Fibroblast of villous mesenchyme (primary cell): ENCODE results near the gene SPECC1. TPM values are rescaled to one million over a fixed set of nuclear protein-coding genes. Genes with fewer than 3 reads are reported as not detected.
"Not testable (repeated sequence)": the region's sequence is repeated elsewhere in the genome, so short reads cannot be mapped to it uniquely, and the experiment has no call there.

Experiments used
- DNase-seq: peaks from one replicate; pipeline ENCODE4 v3.0.0-alpha.2; 2010; ENCODE audit warnings: low read depth
- H3K4me3 ChIP-seq: 2 replicates; pipeline ENCODE4 v1.5.1; 2011; ENCODE audit warnings: low read depth, mild to moderate bottlenecking, low read length
- total RNA-seq: library from RNA; depleted of rRNA; stranded (reverse); fragments of >200 nt; gene quantifications from 2 replicates; pipeline ENCODE4 v1.2.3, GENCODE V29; 2012
- TF ChIP-seq, protein P1 (sequence below): IDR thresholded peaks from 2 replicates; pipeline ENCODE4 v1.5.1; 2012; ENCODE audit warnings: low read depth, mild to moderate bottlenecking, low read length; ENCODE audit not compliant: insufficient read depth

Gene SPECC1
- total RNA-seq, 1 donor, result 148 TPM

DNA sequence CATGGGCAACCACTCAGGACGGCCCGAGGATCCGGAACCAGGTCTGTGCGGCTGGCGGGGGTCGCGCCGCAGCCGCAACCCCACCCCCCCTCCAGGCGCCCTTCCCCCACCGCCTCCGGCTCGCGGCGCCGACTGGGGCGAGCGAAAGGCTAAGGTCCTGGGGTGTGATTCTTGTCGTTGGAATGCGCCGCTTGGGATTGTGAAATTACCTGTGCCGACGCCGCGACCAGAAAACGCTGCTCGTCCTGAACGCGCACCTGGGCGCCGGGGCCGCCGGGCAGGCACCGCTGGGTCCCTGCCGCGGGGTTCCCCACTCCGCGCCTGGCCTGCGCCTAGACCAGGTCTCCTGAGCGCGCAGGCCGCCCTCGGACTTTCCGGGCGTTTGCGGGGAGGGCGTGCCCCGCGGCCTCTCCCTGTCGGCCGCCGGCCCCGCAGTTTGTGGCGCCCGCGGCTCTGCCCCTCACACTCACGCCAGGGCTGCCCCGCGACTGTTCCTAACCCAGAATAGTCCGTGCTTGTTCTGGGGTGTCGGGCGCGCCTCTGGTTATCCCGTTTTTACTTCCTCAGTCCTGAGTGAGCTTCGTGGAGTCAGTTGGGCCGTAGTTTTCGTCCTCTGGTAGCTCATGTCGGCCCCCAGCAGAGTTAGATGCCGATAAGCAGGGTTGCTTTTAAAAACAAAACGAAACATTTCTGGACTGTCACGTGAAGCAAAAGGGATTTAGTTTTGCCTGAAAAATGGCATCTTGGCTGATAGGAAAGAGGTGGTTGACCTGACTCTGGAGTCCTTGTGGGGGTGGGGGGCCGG, 147.2 kb downstream of the SPECC1 start:
- TF ChIP-seq, protein P1, sequence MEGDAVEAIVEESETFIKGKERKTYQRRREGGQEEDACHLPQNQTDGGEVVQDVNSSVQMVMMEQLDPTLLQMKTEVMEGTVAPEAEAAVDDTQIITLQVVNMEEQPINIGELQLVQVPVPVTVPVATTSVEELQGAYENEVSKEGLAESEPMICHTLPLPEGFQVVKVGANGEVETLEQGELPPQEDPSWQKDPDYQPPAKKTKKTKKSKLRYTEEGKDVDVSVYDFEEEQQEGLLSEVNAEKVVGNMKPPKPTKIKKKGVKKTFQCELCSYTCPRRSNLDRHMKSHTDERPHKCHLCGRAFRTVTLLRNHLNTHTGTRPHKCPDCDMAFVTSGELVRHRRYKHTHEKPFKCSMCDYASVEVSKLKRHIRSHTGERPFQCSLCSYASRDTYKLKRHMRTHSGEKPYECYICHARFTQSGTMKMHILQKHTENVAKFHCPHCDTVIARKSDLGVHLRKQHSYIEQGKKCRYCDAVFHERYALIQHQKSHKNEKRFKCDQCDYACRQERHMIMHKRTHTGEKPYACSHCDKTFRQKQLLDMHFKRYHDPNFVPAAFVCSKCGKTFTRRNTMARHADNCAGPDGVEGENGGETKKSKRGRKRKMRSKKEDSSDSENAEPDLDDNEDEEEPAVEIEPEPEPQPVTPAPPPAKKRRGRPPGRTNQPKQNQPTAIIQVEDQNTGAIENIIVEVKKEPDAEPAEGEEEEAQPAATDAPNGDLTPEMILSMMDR, result no peak
- peak; percentile 31 for DNase-seq
- peak overlapping the region; percentile 67 for H3K4me3 ChIP-seq

DNA sequence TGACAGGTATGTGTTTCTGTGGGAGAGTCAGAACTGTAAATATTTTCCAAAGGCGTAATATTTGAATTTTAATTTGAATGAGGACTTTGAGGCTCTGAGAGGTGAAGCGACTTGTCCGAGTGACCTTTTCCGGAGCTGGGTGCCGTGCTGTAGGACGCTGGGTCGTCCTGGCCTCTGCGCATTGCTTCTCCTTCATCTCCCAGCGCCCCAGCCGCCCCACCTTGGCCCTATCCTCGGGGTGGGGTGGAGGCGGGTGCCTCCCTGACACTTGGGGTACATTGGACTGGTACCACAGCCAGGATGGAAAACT, 147.8 kb downstream of the SPECC1 start:
- no peak for DNase-seq
- H3K4me3 ChIP-seq, result peak overlapping the region; percentile 67
- TF ChIP-seq, protein P1, result no peak

DNA sequence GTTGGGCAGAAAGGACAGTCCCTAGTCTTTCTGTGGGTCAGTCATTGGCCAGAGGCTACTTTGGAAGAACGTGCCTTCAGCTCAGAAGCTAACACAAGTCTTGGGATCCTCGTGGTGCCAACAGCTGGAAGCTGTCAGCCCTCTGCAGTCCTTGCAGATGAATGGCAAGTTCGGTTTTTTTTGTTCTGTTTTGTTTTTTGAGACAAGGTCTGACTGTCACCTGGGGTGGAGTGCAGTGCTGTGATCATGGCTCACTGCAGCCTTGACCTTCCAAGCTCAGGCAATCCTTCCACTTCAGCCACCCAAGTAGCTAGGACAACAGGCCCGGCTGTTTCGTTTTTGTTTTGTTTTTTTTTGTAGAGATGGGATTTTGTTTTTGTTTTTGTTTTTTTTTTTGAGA, 149.4 kb downstream of the SPECC1 start:
- TF ChIP-seq, protein P1, result no peak
- DNase-seq, result no peak
- H3K4me3 ChIP-seq, result no peak overlapping the region

DNA sequence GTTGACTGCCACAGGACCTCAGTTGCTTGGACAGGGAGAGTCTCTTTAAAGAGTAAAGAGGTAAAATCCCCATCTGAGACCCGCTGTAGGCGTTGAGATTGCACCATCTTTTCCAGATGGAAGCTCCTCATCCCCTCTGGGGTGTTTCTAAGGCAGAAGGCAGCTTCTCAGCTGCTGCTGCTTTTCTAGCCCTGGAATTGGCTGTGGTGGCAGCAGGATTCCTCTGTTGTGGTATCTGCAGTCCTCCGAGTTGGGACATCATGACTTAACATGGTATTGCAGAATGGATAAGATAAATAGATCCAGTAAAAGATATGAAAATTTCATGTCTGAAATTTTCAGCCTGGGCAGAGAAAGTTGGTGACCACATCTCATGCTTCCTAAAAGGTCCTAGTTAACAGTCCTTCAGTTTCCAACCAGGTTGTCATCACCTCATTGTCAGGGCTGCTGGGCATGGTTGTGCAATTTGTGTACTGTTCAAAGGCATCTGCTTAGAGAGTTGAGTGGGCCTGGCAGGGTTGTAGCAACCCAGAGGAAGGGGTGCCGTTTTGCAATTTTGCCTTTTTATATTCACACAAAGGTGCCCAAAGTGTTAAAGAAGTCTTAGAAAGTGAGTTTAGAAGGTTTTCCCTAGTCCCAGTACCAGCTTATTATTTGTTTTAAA, 150.4 kb downstream of the SPECC1 start:
- TF ChIP-seq, protein P1, result no peak
- peak; percentile 74 for DNase-seq
- no peak overlapping the region for H3K4me3 ChIP-seq

DNA sequence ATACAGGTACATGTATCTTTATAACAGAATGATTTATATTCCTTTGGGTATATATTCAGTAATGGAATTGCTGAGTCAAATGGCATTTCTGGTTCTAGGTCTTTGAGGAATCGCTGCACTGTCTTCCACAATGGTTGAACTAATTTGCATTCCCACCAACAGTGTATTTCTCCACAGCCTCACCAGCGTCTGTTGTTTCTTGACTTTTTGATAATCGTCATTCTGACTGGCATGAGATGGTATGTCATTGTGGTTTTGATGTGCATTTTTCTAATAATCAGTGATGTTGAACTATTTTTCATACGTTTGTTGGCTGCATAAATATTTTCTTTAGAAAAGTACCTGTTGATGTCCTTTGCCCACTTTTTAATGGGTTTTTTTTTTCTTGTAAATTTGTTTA, 156.4 kb downstream of the SPECC1 start:
- not testable (repeated sequence) for DNase-seq, H3K4me3 ChIP-seq

DNA sequence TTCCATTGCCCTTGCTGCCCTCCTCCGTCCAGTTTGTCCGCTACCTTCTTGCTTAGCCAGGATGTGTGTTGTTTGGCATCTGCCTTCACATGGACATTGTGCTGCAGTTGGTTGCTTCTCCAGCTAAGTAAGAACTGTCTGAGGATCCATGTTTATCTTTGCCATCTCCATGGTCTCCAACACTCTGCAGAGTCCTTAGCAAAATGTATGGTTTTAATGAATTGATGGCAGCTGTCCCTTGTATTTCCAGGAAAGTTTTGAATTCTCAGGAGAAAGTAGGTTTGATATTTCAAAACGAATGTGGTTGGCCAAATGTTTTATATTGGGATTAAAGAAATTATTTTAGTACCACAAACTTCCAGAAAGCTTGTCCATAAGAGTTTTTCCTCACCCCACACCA, 160.9 kb downstream of the SPECC1 start:
- H3K4me3 ChIP-seq, result no peak overlapping the region
- DNase-seq, result no peak
- TF ChIP-seq, protein P1, result no peak

DNA sequence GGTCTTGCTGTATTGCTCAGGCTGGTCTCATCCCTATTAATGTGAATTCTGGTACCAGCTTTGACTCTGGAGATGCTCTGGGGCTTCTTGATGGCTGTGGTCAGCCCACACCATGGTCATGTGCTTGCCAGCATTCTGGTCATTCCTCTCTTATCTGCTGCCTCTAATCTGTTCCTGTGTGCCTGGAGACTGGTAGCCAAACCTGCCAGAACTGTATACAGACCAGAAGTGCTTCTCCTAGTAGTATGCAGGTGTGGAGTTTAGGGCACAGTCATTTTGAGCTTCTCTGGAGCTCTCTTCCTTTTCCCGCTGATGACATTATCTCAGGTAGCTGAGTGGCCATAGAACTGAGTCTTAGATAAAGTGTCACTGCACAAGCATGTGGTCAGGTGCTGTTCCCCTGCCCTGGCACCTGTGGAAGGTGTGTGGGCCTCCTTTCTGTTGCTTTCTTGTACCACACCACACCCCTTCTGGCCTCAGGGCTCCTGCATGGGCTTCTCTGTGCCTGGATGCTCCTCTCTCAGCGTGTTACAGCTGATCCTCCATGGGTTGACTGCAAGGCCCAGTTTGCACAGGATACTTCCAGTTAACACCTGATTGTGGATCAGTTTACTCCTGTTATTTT, 162.7 kb downstream of the SPECC1 start:
- H3K4me3 ChIP-seq, result no peak overlapping the region
- peak; percentile 37 for DNase-seq
- TF ChIP-seq, protein P1, result no peak
